Astrocyte (in vitro differentiated cells and primary cell): ENCODE measurements around the gene FBLN2. TPM values are rescaled to one million over a fixed set of nuclear protein-coding genes. Genes with fewer than 3 reads are reported as not detected.

Experiments
- DNase-seq: peaks from one replicate; pipeline ENCODE4 v3.0.0-alpha.2; 2010; ENCODE audit warnings: low read depth
- FAIRE-seq: peaks from 2 replicates; lab custom pipeline; 2011; peaks lifted over from hg19 to GRCh38; lab: Jason Lieb, UNC
- H2AFZ ChIP-seq: 2 replicates; pipeline ENCODE4 v1.6.0; 2012; ENCODE audit warnings: low read depth, low read length, inconsistent platforms
- H3K27ac ChIP-seq: 2 replicates; pipeline ENCODE4 v1.5.1; 2011; ENCODE audit warnings: low read depth, low read length, inconsistent platforms
- H3K27me3 ChIP-seq: 2 replicates; pipeline ENCODE4 v1.6.0; 2011; ENCODE audit warnings: low read length, inconsistent platforms; ENCODE audit not compliant: insufficient read depth
- H3K36me3 ChIP-seq: 2 replicates; pipeline ENCODE4 v1.5.1; 2011; ENCODE audit warnings: low read length, inconsistent platforms; ENCODE audit not compliant: insufficient read depth
- H3K4me1 ChIP-seq: 2 replicates; pipeline ENCODE4 v1.5.1; 2011; ENCODE audit warnings: low read length, inconsistent platforms; ENCODE audit not compliant: insufficient read depth
- H3K4me2 ChIP-seq: 2 replicates; pipeline ENCODE4 v1.6.0; 2012; ENCODE audit warnings: low read length, inconsistent platforms
- H3K4me3 ChIP-seq: 2 replicates; pipeline ENCODE4 v1.5.1; 2011; ENCODE audit warnings: low read depth, mild to moderate bottlenecking, low read length, inconsistent platforms; ENCODE audit not compliant: insufficient read depth
- H3K79me2 ChIP-seq: 2 replicates; pipeline ENCODE4 v1.6.0; 2012; ENCODE audit warnings: mild to moderate bottlenecking, low read length, inconsistent platforms; ENCODE audit not compliant: insufficient read depth
- H3K9ac ChIP-seq: 2 replicates; pipeline ENCODE4 v1.6.0; 2012; ENCODE audit warnings: mild to moderate bottlenecking, low read length, inconsistent platforms
- H3K9me3 ChIP-seq: 2 replicates; pipeline ENCODE4 v1.5.1; 2012; ENCODE audit warnings: low read depth, mild to moderate bottlenecking, low read length, inconsistent platforms; ENCODE audit not compliant: insufficient read depth
- H4K20me1 ChIP-seq: 2 replicates; pipeline ENCODE4 v1.6.0; 2012; ENCODE audit warnings: low read length, inconsistent platforms; ENCODE audit not compliant: insufficient read depth
- H3K27ac Mint-ChIP-seq: one replicate; pipeline ENCODE4 v1.8.0; 2021; ENCODE audit warnings: mild to moderate bottlenecking, mixed read lengths; ENCODE audit not compliant: unreplicated experiment
- H3K27me3 Mint-ChIP-seq: one replicate; pipeline ENCODE4 v1.8.0; 2021; ENCODE audit warnings: low read depth, mixed read lengths; ENCODE audit not compliant: unreplicated experiment
- H3K36me3 Mint-ChIP-seq: one replicate; pipeline ENCODE4 v1.8.0; 2021; ENCODE audit warnings: low read depth, mixed read lengths; ENCODE audit not compliant: unreplicated experiment
- H3K4me1 Mint-ChIP-seq: one replicate; pipeline ENCODE4 v1.8.0; 2021; ENCODE audit warnings: low read depth, mixed read lengths; ENCODE audit not compliant: unreplicated experiment
- H3K4me3 Mint-ChIP-seq: one replicate; pipeline ENCODE4 v1.8.0; 2021; ENCODE audit warnings: mild to moderate bottlenecking, moderate library complexity, mixed read lengths; ENCODE audit not compliant: unreplicated experiment
- H3K9me3 Mint-ChIP-seq: one replicate; pipeline ENCODE4 v1.8.0; 2021; ENCODE audit warnings: mild to moderate bottlenecking, mixed read lengths; ENCODE audit not compliant: unreplicated experiment
- EZH2 ChIP-seq: IDR thresholded peaks from 2 replicates; pipeline ENCODE4 v1.6.1; 2012; ENCODE audit warnings: mild to moderate bottlenecking, low read length, inconsistent platforms; ENCODE audit not compliant: insufficient read depth
- total RNA-seq: library from RNA; stranded (reverse); gene quantifications from 2 replicates; pipeline ENCODE4 v1.2.1, GENCODE V29; 2021
- TF ChIP-seq, protein P1 (sequence below): IDR thresholded peaks from 2 replicates; pipeline ENCODE4 v1.5.1; 2011; ENCODE audit warnings: low read depth, mild to moderate bottlenecking, inconsistent platforms, low read length, moderate library complexity; ENCODE audit not compliant: insufficient read depth

FBLN2 gene
- total RNA-seq, 1 donor from 2014 or later: 36.6 TPM

GRCh38 chr3:13569641-13570390 is 20.9 kb downstream of the FBLN2 start:
- FAIRE-seq: no peak
- H3K4me3 Mint-ChIP-seq: no peak overlapping the region
- H3K27ac Mint-ChIP-seq: peak overlapping the region; percentile 67

GRCh38 chr3:13570391-13571194 is 21.7 kb downstream of the FBLN2 start:
- H4K20me1 ChIP-seq: no peaks in the 10 kb centered on the region
- no peaks in the 10 kb centered on the region for H3K36me3 ChIP-seq
- Mint-ChIP-seq H3K9me3 (no peaks in the 10 kb centered on the region), H3K36me3 (peaks cover 2% of the 10 kb centered on the region), H3K27ac (no peak overlapping the region), H3K4me1 (peaks cover 11% of the 10 kb centered on the region), H3K27me3 (peaks cover 27% of the 10 kb centered on the region), H3K4me3 (no peak overlapping the region)
- H3K9ac ChIP-seq: no peak overlapping the region
- H3K4me3 ChIP-seq: no peak overlapping the region
- no peak for FAIRE-seq
- H3K27me3 ChIP-seq: no peaks in the 10 kb centered on the region
- H3K27ac ChIP-seq: no peak overlapping the region
- H2AFZ ChIP-seq: no peak overlapping the region
- DNase-seq: no peak
- TF ChIP-seq, protein P1, sequence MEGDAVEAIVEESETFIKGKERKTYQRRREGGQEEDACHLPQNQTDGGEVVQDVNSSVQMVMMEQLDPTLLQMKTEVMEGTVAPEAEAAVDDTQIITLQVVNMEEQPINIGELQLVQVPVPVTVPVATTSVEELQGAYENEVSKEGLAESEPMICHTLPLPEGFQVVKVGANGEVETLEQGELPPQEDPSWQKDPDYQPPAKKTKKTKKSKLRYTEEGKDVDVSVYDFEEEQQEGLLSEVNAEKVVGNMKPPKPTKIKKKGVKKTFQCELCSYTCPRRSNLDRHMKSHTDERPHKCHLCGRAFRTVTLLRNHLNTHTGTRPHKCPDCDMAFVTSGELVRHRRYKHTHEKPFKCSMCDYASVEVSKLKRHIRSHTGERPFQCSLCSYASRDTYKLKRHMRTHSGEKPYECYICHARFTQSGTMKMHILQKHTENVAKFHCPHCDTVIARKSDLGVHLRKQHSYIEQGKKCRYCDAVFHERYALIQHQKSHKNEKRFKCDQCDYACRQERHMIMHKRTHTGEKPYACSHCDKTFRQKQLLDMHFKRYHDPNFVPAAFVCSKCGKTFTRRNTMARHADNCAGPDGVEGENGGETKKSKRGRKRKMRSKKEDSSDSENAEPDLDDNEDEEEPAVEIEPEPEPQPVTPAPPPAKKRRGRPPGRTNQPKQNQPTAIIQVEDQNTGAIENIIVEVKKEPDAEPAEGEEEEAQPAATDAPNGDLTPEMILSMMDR: no peak
- TF ChIP-seq EZH2: no peak
- H3K4me2 ChIP-seq: no peak overlapping the region
- H3K79me2 ChIP-seq: no peaks in the 10 kb centered on the region
- H3K4me1 ChIP-seq: peaks cover 13% of the 10 kb centered on the region
- no peaks in the 10 kb centered on the region for H3K9me3 ChIP-seq

More at GRCh38 chr3:13569641-13570390, 20.9 kb downstream of the FBLN2 start:
- Histone ChIP-seq H3K27me3 (no peaks in the 10 kb centered on the region), H3K27ac (no peak overlapping the region), H2AFZ (no peak overlapping the region), H3K4me1 (peaks cover 5% of the 10 kb centered on the region), H3K36me3 (no peaks in the 10 kb centered on the region), H3K4me3 (no peak overlapping the region), H3K79me2 (no peaks in the 10 kb centered on the region), H4K20me1 (no peaks in the 10 kb centered on the region), H3K4me2 (no peak overlapping the region), H3K9me3 (no peaks in the 10 kb centered on the region), H3K9ac (no peak overlapping the region)
- no peak for DNase-seq
- Mint-ChIP-seq H3K9me3 (no peaks in the 10 kb centered on the region), H3K36me3 (peaks cover 2% of the 10 kb centered on the region), H3K4me1 (peaks cover 4% of the 10 kb centered on the region), H3K27me3 (peaks cover 30% of the 10 kb centered on the region)
- TF ChIP-seq, protein P1: no peak
- no peak for TF ChIP-seq EZH2
